ENCODE measurements around the gene PCBP3.

PCBP3 gene

DNA sequence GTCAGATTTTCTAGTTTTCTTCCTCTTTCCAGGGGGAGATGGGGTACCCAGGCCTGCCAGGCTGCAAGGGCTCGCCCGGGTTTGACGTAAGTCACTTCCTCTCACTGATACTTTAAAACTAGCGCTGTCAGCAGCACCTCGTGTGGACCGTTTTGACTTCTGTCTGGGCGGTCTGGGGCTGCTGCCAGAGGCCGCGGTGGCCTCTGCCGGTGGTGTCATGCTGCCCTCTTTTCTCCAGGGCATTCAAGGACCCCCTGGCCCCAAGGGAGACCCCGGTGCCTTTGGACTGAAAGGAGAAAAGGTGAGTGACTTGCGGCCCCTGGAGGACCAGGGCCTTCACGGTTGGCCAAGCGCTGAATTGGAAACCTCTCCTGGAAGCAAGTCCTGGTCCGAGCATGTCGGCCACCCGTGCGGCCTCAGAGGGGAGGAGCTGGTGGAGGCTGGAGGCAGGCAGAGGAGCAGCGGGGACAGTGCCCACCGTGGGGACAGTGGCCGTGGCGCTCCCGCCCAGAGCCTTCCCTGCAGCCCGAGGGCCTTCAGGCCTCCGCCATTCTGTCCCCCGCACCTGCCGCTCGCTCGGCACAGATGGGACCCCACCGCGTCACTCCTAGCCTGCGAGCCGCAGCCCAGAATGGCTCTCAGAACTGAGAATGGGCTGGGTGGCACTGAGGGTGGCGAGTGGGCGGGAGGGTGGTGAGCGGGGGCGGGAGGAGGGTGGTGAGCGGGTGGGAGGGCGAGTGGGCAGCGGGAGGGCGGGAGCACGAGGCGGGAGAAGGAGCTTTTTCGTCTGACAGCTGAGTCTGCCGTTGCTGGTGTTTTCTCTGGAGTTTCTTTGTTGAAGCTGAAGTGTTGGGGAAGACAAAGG lies 347.4 kb downstream of the PCBP3 start:
- DNase-seq (ENCODE audit: low read depth, low spot score): no peak

DNA sequence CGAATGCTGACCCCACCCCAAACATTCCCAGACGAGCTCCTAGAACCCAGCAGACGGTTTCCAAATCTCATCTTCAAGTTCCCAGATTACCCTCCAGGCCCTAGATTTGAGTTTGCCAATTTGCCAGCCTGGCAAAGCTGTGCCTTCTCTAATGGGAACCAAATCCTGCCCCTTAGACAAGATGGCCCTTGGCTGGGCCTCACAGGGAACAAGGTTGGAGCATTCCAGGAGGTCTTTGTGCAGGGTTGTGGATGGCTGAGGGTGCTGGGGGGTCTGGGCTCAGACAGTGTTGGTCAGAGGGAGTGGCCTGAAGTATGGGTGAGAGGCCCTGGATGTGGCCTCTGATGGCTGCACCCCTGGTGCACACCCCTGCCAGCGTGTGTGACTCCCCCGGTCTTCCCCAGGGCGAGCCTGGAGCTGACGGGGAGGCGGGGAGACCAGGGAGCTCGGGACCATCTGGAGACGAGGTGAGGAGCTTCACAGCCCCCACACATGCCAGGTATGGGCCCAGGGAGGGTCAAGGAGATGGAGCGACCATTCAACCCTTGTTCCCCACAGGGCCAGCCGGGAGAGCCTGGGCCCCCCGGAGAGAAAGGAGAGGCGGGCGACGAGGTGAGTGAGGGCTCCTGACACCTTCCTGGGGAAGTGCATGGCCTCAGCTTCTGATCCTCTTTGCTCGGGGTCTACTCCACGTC lies 348.2 kb downstream of the PCBP3 start:
- DNase-seq (ENCODE audit: low read depth, low spot score): no peak
